Measurements from ENCODE around the gene ECE1. TPM values are rescaled to one million over a fixed set of nuclear protein-coding genes. Genes with fewer than 3 reads are reported as not detected.

Gene ECE1
- total RNA-seq, 1 donor from 2014 or later = 336 TPM

DNA sequence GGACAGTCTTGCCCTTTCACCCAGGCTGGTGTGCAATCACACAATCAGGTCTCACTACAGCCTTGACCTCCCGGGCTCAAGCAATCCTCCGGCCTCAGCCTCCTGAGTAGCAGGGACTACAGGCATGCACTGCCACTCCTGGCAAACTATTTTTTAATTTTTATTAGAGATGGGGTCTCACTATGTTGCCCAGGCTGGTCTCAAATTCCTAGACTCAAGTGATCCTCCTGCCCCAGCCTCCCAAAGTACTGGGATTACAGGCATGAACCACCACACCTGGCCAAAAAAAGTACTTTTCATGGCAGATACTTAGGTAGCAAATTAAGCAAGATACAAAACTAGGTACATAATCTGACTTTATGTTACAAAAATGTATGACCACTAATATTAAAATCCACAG lies 121.8 kb downstream of the ECE1 start:
- no peaks in the 10 kb centered on the region for H3K9me3 ChIP-seq
- H3K36me3 ChIP-seq = peaks cover 7 to 15% of the 10 kb centered on the region in 2 donors
- H3K27ac ChIP-seq = no peak overlapping the region
- H3K4me1 ChIP-seq = peaks cover 3 to 5% of the 10 kb centered on the region in 2 donors
- H3K4me3 ChIP-seq = no peak overlapping the region
- no peaks in the 10 kb centered on the region for H3K27me3 ChIP-seq
- no peak for DNase-seq (ENCODE audit: low spot score in 2 of 2)
- TF ChIP-seq, protein P1, sequence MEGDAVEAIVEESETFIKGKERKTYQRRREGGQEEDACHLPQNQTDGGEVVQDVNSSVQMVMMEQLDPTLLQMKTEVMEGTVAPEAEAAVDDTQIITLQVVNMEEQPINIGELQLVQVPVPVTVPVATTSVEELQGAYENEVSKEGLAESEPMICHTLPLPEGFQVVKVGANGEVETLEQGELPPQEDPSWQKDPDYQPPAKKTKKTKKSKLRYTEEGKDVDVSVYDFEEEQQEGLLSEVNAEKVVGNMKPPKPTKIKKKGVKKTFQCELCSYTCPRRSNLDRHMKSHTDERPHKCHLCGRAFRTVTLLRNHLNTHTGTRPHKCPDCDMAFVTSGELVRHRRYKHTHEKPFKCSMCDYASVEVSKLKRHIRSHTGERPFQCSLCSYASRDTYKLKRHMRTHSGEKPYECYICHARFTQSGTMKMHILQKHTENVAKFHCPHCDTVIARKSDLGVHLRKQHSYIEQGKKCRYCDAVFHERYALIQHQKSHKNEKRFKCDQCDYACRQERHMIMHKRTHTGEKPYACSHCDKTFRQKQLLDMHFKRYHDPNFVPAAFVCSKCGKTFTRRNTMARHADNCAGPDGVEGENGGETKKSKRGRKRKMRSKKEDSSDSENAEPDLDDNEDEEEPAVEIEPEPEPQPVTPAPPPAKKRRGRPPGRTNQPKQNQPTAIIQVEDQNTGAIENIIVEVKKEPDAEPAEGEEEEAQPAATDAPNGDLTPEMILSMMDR (IDR thresholded peaks at IDR 0.05) = no peak
- intact Hi-C loops (cut with DNase I) = no loop called here

Other genes with a start within 250 kb of the ECE1 start
- 33.7 TPM for gene EIF4G3, start 113.6 kb downstream of the ECE1 start, total RNA-seq
- 3.9 TPM for gene NBPF3, start 149.7 kb upstream of the ECE1 start, total RNA-seq
- 35.3 TPM for gene ALPL, start 219.0 kb upstream of the ECE1 start, total RNA-seq